B cell (primary cell): ENCODE results near the gene ITPRIPL2.

ENCODE experiments used
- CTCF ChIP-seq: fragments of 200-600 bp; IDR thresholded peaks from one replicate; pipeline ENCODE4 v1.8.0; 2022; ENCODE audit warnings: antibody characterized with exemption, mild to moderate bottlenecking
- EZH2 ChIP-seq: IDR thresholded peaks from 2 replicates; pipeline ENCODE4 v1.6.1; 2012; ENCODE audit warnings: borderline replicate concordance, low read depth, mild to moderate bottlenecking, moderate library complexity, low read length; ENCODE audit not compliant: insufficient read depth, poor library complexity, severe bottlenecking

- no peak for TF ChIP-seq CTCF
- no peak for TF ChIP-seq EZH2
Measured at GRCh38 chr16:19088341-19088916, 25.3 kb upstream of the ITPRIPL2 start.
